GM19324 (cell line): Measurements from ENCODE around the gene LRATD1.
"Not testable (repeated sequence)": the region's sequence is repeated elsewhere in the genome, so short reads cannot be mapped to it uniquely, and the experiment has no call there.

ENCODE experiments used
- ATAC-seq: cut with Tn5 transposase; IDR thresholded peaks from one replicate; pipeline ENCODE4 v1.9.1; 2021; ENCODE audit warnings: mild to moderate bottlenecking, moderate library complexity; ENCODE audit not compliant: unreplicated experiment, low FRiP score

LRATD1 gene, protein sequence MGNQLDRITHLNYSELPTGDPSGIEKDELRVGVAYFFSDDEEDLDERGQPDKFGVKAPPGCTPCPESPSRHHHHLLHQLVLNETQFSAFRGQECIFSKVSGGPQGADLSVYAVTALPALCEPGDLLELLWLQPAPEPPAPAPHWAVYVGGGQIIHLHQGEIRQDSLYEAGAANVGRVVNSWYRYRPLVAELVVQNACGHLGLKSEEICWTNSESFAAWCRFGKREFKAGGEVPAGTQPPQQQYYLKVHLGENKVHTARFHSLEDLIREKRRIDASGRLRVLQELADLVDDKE

DNA sequence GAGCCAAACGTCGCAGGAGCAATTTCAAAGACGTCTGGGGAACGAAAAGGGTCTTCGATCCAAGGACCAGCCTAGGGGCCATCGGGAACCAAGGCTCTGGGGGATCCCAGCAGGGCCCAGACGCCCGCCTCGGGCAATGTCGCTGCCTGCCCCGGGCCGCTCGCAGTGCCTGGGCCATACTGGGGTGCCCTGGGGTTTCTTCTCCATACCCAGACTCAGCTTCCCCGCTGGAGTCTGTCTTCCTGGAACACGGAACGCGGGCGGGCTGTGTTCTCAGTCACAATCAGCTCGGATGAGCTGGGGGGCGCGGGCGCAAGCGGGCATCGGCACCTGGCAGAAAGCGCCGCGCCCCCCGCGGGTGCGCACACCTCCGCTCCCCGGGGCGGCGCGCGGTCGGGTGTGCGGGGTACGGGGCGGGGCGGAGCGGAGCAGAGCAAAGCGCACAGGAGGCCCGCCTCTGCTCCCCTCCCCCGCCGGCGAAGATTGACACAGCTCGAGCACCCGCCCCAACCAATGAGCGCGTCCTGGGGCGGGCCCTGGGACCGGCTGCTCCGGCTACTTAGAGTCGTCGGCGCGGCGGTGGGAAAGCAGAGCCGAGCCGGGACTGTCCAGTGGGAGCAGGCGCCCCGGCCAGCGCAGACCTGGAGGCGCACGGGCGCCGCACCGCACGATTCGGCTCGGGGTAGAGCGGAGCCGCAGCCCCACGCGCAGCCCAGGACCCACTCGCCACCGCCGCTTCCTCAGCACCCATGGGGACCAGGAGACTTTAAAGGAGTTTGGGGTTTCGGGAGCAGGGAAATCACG is at the start of gene LRATD1:
LRATD1 (plus strand) TSS at position 585 of the 804 bp plus-strand sequence. CDS start 1,263 bp downstream, outside the sequence.
- ATAC-seq = no peak

DNA sequence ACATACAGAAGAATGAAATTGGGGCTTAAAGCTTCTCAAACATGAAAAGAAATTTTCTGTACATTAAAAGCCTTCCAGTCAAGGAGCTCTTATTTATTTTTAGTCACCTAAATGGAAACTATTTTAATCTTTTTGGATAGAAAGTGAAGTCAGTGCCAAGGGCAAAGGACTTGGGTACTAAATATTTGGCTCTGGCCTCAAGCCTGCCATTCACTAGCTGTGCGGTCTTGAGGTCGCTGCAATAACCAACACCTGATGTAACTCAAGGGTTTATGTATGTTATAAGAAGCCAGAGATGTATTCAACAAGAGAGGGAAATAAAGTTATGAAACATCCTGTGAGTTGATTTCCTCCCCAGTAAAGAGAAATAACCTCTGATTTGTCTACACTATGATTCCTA is 49.5 kb upstream of the LRATD1 start:
- no peak for ATAC-seq

DNA sequence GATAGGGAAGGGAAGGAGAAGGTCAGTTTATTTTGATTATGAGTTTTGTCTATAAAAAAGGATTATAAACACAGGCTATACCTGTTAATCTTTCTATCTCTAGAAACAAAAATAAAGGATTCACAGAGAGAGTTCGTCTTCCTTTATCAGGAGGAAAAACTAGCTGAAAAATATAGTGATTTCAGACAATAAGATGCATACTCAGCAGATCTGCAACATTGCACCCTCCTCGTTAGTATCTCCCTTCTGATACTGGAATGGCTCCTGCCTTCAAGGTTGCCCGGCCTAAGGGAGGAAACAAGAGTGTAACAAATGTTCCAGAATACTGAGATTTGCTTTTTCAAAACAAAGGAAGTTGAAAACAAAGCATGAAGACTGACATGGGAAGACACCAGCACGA is 48.7 kb upstream of the LRATD1 start:
- ATAC-seq = no peak

DNA sequence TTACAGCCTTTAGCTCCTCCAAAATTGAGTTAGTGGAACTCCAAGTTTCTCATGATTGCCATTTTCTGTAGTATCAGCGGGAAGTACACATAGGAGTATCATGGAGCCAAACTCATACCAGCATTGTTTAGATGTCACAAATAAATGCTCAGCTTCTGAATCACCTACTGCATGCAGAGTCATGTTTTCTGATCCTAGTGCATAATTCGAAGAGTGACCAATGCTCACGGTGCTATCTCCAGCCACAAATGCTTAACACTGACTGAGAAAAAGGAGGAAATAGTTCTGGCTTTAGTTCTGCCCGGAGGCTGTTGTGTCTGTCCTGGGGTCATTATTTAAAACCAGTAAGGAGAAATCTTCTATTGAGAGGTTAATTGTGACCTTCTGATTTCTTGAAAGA is 45.4 kb upstream of the LRATD1 start:
- ATAC-seq = no peak

GRCh38 chr2:14601156-14601770 is 31.3 kb upstream of the LRATD1 start:
- ATAC-seq = no peak

- ATAC-seq = no peak
Observed at GRCh38 chr2:14602309-14602708, 30.2 kb upstream of the LRATD1 start.

GRCh38 chr2:14603676-14604075 is 28.8 kb upstream of the LRATD1 start:
- ATAC-seq = no peak

- ATAC-seq = no peak
Observed at GRCh38 chr2:14608245-14608644, 24.3 kb upstream of the LRATD1 start.

DNA sequence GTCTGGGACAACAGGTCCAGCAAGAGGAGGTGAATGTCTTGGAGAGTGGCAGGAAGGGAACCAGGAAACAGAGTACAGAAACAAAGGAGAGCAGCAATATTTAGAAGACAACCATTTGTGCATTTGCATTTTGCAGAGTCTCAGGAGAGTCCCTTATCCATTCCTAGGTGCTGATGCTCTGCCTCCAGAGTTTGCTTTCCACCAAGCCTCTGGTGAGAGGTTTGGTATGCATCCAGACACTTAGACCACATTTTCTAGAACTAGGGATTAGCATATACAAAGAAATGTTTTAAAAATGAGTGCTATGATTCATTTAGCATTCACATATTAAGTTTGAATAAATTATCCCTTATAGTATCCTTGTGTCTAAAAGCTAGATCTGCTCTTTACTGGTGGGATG is 18.5 kb upstream of the LRATD1 start:
- no peak for ATAC-seq

- no peak for ATAC-seq
Observed at GRCh38 chr2:14615121-14615520, 17.4 kb upstream of the LRATD1 start.

DNA sequence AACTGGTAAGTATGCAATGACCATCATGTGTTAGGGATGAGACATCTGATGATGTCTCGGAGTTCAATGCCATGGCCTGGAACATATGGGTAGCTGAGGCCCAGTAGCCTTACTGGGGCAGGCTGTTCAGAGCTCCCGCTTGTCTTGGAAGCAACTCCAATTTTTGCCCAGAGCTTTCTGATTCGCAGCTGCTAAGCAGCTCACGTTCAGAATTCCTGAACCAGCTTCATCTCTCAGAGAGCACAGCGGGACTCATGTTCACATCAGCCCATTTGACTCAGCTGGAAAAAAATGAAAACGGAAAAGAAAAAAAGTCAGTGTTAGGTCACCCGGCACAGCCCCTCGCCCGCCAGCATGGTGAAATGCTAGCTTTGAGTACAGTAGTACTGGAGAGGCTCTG is 16.8 kb upstream of the LRATD1 start:
- ATAC-seq = no peak

GRCh38 chr2:14616342-14616741 is 16.2 kb upstream of the LRATD1 start:
- no peak for ATAC-seq

- no peak for ATAC-seq
Observed at GRCh38 chr2:14616950-14617349, 15.6 kb upstream of the LRATD1 start.

GRCh38 chr2:14619441-14619840 is 13.1 kb upstream of the LRATD1 start:
- ATAC-seq = no peak

DNA sequence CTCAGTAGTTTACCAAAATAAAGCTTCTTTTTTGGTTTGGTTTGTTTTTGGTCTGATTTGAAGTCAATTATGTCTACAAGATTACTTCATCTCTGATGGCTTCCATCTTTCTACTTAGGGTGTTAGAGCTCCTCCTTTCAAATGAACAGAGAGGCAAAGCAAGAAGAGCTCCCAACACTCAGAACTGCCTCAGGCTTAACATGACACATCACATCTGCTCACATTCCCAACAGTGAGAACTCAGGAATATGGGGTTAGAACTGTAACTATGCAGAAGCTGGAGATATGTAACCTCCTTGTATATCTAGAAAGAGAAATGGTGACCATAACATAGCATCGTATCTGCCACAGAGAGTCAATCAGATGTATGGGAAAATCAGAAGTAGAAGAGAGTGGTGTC is 11.4 kb upstream of the LRATD1 start:
- no peak for ATAC-seq

- ATAC-seq = no peak
Observed at GRCh38 chr2:14621906-14622549, 10.5 kb upstream of the LRATD1 start.

DNA sequence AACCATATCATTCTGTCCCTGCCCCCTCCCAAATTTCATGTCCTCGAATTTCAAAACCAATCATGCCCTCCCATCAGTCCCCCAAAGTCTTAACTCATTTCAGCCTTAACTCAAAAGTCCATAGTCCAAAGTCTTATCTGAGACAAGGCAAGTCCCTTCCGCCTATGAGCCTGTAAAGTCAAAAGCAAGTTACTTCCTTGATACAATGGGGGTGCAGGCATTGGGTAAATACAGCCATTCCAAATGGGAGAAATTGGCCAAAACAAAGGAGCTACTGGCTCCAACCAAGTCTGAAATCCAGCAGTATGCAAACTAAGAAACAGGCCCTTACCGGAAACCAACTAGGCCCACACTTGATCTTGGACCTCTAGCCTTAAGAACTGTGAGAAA is 10.0 kb upstream of the LRATD1 start:
- ATAC-seq = not testable (repeated sequence)

DNA sequence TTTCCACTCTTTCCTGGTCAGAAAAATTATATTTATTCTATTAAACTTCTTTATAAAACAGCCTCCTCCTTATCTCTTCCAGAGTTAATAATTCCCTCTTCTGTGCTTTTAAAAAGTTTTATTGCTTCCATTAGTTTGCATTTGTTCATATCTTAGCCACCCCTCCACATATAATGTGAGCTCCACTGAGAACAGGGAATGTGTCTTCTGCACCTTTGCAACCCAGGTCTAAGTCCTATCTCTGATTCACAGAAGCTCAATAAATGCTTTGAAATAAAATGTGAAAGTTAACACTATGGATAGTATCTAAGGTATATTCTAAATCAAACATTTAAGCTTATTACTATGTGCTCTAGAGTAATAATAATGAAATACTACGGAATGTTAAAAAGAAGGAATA is 9.3 kb upstream of the LRATD1 start:
- ATAC-seq = no peak

GRCh38 chr2:14626873-14627272 is 5.6 kb upstream of the LRATD1 start:
- no peak for ATAC-seq

- no peak for ATAC-seq
Observed at GRCh38 chr2:14628901-14629300, 3.6 kb upstream of the LRATD1 start.

DNA sequence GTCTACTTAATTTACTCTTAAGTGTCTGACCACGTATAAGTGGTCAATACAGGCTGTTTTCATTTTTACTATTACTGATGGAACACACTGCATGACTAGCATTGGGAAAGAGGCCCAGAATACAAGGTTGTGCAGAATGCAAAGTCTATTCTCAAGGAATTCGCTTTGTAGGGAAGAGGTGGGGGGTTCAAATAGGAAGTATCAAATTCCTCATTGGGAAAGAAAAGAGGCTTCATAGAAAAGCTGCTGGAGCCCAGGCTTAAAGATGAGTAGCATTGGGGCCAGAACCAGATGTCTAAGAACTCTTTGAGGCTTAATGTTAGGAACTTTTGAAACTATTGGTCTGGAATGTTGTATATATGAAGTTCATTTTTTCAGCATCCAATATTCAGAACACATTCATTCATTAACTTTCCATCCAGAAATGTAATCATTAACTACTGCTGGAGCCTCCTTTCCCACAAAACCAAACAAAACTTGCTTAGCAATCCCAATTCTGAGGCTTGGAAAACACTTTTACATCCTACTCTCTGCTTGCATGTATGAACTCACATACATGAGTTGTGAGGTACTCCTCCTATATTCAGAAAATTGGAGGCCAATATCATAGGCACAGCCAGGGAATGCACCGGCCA is 994 bp upstream of the LRATD1 start:
- ATAC-seq = no peak
